OCI-LY3 (cell line): Measurements from ENCODE around the gene DNAAF8.

Experiments used
- H2AFZ ChIP-seq: fragments of 200-600, 300-600 bp; shearing (Covaris generic); 2 replicates; pipeline ENCODE4 v1.6.0; 2014; ENCODE audit warnings: antibody characterized with exemption, low read depth, low read length
- H3K27ac ChIP-seq: fragments of 200-600, 300-600 bp; sonication (generic); 2 replicates; pipeline ENCODE4 v1.5.1; 2014; ENCODE audit warnings: mild to moderate bottlenecking, low read length, moderate library complexity, mixed read lengths
- H3K27me3 ChIP-seq: fragments of 200-600, 300-600 bp; sonication (generic); 2 replicates; pipeline ENCODE4 v1.6.1; 2014; ENCODE audit warnings: low read depth, low read length, mixed read lengths
- H3K36me3 ChIP-seq: fragments of 200-600, 300-600 bp; sonication (generic); replicated peaks from 2 replicates; pipeline ENCODE3; 2014; ENCODE audit warnings: low read depth, low read length, mixed read lengths
- H3K4me1 ChIP-seq: fragments of 300-600, 200-600 bp; sonication (generic); 2 replicates; pipeline ENCODE4 v1.6.1; 2014; ENCODE audit warnings: low read length, mixed read lengths
- H3K4me2 ChIP-seq: fragments of 200-600, 300-600 bp; sonication (generic); 2 replicates; pipeline ENCODE4 v1.6.1; 2014; ENCODE audit warnings: low read length, mixed read lengths
- H3K4me3 ChIP-seq: fragments of 300-600, 200-600 bp; sonication (generic); 2 replicates; pipeline ENCODE4 v1.5.1; 2014; ENCODE audit warnings: antibody characterized with exemption, mild to moderate bottlenecking, low read length, moderate library complexity
- H3K79me2 ChIP-seq: fragments of 300-600, 200-600 bp; shearing (Covaris generic); 2 replicates; pipeline ENCODE4 v1.6.1; 2014; ENCODE audit warnings: mild to moderate bottlenecking, low read length, mixed read lengths
- H3K9ac ChIP-seq: fragments of 300-600, 200-600 bp; shearing (Covaris generic); 2 replicates; pipeline ENCODE4 v1.6.0; 2014; ENCODE audit warnings: mild to moderate bottlenecking, low read length, moderate library complexity
- H3K9me3 ChIP-seq: fragments of 200-600, 300-600 bp; shearing (Covaris generic); 2 replicates; pipeline ENCODE4 v1.6.1; 2014; ENCODE audit warnings: low read length, mixed read lengths; ENCODE audit not compliant: insufficient read depth
- H4K20me1 ChIP-seq: fragments of 200-600, 300-600 bp; sonication (generic); 2 replicates; pipeline ENCODE4 v1.6.1; 2016; ENCODE audit warnings: low read length, mixed read lengths; ENCODE audit not compliant: insufficient read depth
- EZH2phosphoT487 ChIP-seq: fragments of 200-600 bp; shearing (Covaris generic); IDR thresholded peaks from 2 replicates; pipeline ENCODE4 v1.6.1; 2018; ENCODE audit warnings: antibody characterized with exemption, mixed run types, low read depth
- TF ChIP-seq, protein P1 (sequence below): fragments of 200-600, 300-600 bp; sonication (generic); IDR thresholded peaks from 2 replicates; pipeline ENCODE4 v1.5.1; 2014; ENCODE audit warnings: antibody characterized with exemption, low read length, low read depth

DNAAF8 gene

DNA sequence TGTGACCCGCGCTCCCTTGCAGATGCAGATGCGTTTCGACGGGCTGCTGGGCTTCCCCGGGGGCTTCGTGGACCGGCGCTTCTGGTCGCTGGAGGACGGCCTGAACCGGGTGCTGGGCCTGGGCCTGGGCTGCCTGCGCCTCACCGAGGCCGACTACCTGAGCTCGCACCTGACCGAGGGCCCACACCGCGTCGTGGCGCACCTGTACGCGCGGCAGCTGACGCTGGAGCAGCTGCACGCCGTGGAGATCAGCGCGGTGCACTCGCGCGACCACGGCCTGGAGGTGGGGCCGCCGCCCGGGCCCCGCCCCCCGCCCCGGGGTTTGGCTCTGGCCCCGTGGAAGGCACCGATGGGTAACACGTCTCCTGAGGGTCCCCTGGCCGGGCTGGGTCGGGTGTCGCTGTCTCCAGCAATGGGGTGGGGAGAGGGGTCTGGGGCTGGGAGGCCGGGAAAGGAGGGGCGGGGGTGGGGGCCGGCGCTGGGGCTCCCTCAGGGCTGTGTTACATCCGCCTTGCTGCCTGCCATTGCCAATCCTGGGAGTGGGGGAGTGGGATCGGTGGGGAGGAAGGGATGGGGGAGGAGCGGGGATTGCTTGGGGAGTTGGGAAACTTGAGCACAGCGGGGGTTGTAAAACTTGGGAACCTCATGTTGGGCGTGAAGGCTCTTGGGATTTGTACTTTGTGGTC, 40.2 kb upstream of the DNAAF8 start:
- Histone ChIP-seq H3K9me3 (no peaks in the 10 kb centered on the region), H2AFZ (peak overlapping the region; percentile 76; the same call in 1 of the 2 replicates), H3K79me2 (peaks cover 13% of the 10 kb centered on the region), H3K4me1 (peaks cover 11% of the 10 kb centered on the region), H3K36me3 (peaks cover 6% of the 10 kb centered on the region), H3K27me3 (no peaks in the 10 kb centered on the region), H3K4me2 (peak overlapping the region; percentile 87), H4K20me1 (no peaks in the 10 kb centered on the region), H3K4me3 (peak overlapping the region; percentile 88), H3K27ac (0 out of 2 replicates have a peak overlapping the region, but pooled peaks have one; percentile 26), H3K9ac (peak overlapping the region; percentile 84)
- TF ChIP-seq EZH2phosphoT487, result no peak
- TF ChIP-seq, protein P1, sequence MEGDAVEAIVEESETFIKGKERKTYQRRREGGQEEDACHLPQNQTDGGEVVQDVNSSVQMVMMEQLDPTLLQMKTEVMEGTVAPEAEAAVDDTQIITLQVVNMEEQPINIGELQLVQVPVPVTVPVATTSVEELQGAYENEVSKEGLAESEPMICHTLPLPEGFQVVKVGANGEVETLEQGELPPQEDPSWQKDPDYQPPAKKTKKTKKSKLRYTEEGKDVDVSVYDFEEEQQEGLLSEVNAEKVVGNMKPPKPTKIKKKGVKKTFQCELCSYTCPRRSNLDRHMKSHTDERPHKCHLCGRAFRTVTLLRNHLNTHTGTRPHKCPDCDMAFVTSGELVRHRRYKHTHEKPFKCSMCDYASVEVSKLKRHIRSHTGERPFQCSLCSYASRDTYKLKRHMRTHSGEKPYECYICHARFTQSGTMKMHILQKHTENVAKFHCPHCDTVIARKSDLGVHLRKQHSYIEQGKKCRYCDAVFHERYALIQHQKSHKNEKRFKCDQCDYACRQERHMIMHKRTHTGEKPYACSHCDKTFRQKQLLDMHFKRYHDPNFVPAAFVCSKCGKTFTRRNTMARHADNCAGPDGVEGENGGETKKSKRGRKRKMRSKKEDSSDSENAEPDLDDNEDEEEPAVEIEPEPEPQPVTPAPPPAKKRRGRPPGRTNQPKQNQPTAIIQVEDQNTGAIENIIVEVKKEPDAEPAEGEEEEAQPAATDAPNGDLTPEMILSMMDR, result no peak

DNA sequence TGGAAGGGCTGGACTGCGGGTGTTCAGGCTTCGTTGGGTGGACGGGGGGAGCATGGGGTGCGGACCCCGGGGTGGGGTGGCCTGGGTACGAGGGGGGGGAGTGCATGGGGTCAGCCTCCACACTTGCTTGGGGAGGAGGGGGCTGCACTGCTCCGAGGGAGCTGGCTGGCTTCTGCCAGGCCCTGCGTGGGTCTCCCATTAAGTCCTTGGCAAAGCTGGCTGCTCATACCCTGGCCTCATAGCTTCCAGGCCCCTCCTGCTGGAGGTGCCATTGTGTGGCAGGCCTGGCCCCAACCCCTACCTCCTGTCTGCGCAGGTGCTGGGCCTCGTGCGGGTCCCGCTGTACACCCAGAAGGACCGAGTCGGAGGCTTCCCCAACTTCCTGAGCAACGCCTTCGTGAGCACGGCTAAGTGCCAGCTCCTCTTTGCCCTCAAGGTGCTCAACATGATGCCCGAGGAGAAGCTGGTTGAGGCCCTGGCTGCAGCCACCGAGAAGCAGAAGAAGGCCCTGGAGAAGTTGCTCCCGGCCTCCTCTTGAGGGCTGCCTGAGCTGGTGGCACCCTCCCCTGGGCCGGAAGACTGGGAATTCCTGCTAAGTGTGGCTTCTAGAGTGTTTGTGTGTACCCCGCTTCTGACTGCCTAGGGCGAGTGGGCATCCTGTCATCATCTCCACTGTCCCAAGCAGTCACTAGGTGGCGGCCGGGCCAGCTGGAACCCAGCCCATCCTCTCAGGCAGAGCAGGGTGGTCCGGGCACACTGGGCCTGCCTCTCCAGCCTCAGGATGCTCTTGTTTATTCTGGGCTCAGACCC, 39.5 kb upstream of the DNAAF8 start:
- no peak for TF ChIP-seq EZH2phosphoT487
- no peaks in the 10 kb centered on the region for H3K9me3 ChIP-seq
- H3K9ac ChIP-seq, result peak overlapping the region; percentile 84; the same call in 1 of the 2 replicates
- peaks cover 13% of the 10 kb centered on the region for H3K79me2 ChIP-seq
- H3K27me3 ChIP-seq, result no peaks in the 10 kb centered on the region
- peak overlapping the region; percentile 88 for H3K4me3 ChIP-seq
- H3K36me3 ChIP-seq, result peaks cover 13% of the 10 kb centered on the region
- no peak overlapping the region for H2AFZ ChIP-seq
- H3K4me1 ChIP-seq, result peaks cover 11% of the 10 kb centered on the region
- peak overlapping the region; percentile 87 for H3K4me2 ChIP-seq
- H3K27ac ChIP-seq, result no peak overlapping the region
- H4K20me1 ChIP-seq, result no peaks in the 10 kb centered on the region

DNA sequence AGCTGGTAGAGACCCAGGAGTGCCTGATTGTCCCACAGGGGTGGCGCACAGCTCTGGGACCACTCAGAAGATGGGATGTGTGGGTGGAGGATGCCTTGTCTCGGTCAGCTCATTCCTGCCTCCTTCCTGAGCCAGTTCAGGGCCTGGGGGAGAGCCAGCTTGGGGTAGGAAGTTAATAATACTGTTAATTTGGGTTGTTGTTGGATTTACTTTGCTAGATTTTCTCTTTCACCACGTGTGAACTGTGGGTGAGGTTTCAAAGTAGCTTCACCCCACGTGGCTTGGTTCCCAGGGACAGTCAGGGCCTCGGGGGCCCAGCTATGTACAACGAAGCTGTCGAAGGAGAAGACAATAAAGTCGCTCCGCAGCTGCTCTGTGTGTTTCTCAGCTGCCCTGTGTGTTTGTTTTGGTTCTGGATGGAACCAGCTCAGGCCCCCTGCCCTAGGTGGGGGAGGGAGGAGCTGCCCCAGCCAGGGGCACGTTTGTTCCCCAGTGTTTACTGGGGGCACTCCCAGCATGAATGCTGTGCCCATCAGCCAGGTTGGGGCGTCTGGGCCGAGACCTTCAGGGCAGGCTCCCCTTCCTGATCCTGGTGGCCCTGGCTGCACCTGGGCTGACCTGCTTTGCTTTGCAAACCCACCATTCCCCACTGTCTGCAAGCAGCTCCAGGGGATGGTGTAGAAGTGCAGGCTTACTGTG, 38.7 kb upstream of the DNAAF8 start:
- no peak for TF ChIP-seq EZH2phosphoT487
- TF ChIP-seq, protein P1, result no peak
- peaks cover 13% of the 10 kb centered on the region for H3K79me2 ChIP-seq
- H3K27ac ChIP-seq, result no peak overlapping the region
- no peaks in the 10 kb centered on the region for H3K9me3 ChIP-seq
- H3K4me2 ChIP-seq, result no peak overlapping the region
- H3K9ac ChIP-seq, result no peak overlapping the region
- H3K36me3 ChIP-seq, result peaks cover 14% of the 10 kb centered on the region
- H4K20me1 ChIP-seq, result no peaks in the 10 kb centered on the region
- no peaks in the 10 kb centered on the region for H3K27me3 ChIP-seq
- H3K4me1 ChIP-seq, result peaks cover 11% of the 10 kb centered on the region
- H3K4me3 ChIP-seq, result no peak overlapping the region
- no peak overlapping the region for H2AFZ ChIP-seq

DNA sequence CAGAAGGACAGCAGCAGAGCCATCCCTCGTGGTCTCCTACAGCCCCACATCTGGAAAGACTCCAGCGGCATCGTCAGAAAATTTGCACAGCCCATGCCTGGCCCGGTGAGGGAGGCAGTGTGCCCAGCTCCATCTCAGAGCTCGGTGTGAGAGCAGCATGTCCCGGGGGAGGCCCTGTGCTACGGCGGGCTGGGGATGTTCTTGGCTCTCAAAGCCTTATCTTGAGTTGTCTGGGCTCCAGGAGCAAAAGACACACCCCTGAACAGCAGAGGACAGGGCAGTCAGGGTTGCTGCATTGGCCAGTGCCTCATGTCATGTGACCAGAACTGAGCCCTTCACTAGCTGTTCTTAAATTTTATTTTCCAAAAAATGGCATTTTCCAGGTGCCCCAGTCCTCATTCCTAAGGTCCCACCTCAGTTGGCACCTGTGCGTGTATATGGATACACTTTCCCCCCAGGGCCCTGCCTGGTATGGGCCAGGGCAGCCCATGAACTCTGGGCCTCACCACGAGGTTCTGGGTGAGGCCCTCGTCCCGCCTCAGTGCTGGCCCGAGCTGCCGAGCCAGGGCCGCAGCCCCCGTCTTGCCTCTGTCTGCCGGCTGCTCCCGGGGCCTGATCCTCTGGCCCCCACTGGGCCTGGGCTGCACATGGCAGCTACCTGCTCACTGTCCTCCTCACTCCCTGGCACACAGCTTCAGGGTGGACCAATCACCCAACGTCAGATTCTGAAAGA, 38.0 kb upstream of the DNAAF8 start:
- Histone ChIP-seq H2AFZ (no peak overlapping the region), H3K79me2 (peaks cover 13% of the 10 kb centered on the region), H3K4me3 (no peak overlapping the region), H3K27me3 (no peaks in the 10 kb centered on the region), H3K4me1 (peaks cover 11% of the 10 kb centered on the region), H3K36me3 (peaks cover 14% of the 10 kb centered on the region), H3K9ac (no peak overlapping the region), H4K20me1 (no peaks in the 10 kb centered on the region), H3K4me2 (no peak overlapping the region), H3K27ac (no peak overlapping the region), H3K9me3 (no peaks in the 10 kb centered on the region)
- TF ChIP-seq, protein P1, result no peak
- TF ChIP-seq EZH2phosphoT487, result no peak
